ENCODE data around the gene SSTR3. TPM values are rescaled to one million over a fixed set of nuclear protein-coding genes. Genes with fewer than 3 reads are reported as not detected.

SSTR3 gene
- total and polyA plus RNA-seq, 10 of the 15 experiments (the other 5 are each of a cell fraction or from before 2014, with no cell fraction given), result 0.03 to 4.5 (median 2.4) TPM

DNA sequence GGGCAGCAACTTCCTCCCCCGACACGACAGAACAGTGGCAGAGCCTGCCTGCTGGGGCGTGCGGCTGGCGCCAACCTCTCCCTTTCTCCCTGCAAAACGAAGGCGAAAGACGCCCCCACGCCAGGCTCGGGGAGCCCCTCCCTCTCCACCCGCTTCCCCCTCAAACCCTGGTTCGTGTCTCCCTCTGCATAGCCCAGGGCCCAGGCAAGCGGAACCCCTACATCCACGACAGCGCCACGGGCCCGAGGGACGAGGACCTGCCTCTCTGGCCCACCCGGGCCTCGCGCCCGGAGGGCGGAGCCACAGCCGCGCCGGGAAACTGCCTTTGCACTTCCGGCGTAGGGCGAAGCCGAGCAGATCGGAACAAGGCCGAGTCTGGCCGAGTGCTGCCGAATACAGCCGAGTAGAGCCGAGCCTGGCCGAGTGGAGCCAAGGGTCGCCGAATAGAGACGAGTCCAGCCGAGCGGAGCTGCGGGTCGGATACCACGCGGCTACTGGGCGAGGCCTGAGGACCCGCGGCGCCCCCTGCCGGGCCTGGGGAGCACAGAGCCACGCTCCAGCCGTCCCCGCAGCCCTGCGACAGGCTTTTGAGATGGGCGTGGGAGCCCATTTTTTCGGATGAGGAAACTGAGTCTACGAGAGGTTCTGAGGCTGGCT lies 13.0 kb downstream of the SSTR3 start (continued):
- TF ChIP-seq, protein P1, sequence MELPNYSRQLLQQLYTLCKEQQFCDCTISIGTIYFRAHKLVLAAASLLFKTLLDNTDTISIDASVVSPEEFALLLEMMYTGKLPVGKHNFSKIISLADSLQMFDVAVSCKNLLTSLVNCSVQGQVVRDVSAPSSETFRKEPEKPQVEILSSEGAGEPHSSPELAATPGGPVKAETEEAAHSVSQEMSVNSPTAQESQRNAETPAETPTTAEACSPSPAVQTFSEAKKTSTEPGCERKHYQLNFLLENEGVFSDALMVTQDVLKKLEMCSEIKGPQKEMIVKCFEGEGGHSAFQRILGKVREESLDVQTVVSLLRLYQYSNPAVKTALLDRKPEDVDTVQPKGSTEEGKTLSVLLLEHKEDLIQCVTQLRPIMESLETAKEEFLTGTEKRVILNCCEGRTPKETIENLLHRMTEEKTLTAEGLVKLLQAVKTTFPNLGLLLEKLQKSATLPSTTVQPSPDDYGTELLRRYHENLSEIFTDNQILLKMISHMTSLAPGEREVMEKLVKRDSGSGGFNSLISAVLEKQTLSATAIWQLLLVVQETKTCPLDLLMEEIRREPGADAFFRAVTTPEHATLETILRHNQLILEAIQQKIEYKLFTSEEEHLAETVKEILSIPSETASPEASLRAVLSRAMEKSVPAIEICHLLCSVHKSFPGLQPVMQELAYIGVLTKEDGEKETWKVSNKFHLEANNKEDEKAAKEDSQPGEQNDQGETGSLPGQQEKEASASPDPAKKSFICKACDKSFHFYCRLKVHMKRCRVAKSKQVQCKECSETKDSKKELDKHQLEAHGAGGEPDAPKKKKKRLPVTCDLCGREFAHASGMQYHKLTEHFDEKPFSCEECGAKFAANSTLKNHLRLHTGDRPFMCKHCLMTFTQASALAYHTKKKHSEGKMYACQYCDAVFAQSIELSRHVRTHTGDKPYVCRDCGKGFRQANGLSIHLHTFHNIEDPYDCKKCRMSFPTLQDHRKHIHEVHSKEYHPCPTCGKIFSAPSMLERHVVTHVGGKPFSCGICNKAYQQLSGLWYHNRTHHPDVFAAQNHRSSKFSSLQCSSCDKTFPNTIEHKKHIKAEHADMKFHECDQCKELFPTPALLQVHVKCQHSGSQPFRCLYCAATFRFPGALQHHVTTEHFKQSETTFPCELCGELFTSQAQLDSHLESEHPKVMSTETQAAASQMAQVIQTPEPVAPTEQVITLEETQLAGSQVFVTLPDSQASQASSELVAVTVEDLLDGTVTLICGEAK (IDR thresholded peaks at IDR 0.05; ENCODE audit: borderline replicate concordance), result peak; percentile 59
- TF ChIP-seq CHD4 (IDR thresholded peaks at IDR 0.05), result 0 out of 2 replicates have a peak, but pooled peaks have one; percentile 66
- no peak for TF ChIP-seq ZNF274 (IDR thresholded peaks at IDR 0.05; ENCODE audit: insufficient read depth, insufficient read length)
- TF ChIP-seq CEBPZ (IDR thresholded peaks at IDR 0.05; ENCODE audit: low read depth, low read length), result no peak
- TF ChIP-seq GABPA (IDR thresholded peaks at IDR 0.05; ENCODE audit: low read depth), result no peak
- TF ChIP-seq SUPT20H (IDR thresholded peaks at IDR 0.05; ENCODE audit: borderline replicate concordance, control insufficient read depth, low read depth, low read length), result no peak
- no peak for TF ChIP-seq EZH2 (IDR thresholded peaks at IDR 0.05; ENCODE audit: borderline replicate concordance, control insufficient read depth, low read depth, low read length)
- TF ChIP-seq TARDBP (IDR thresholded peaks at IDR 0.05; ENCODE audit: borderline replicate concordance), result no peak
- TF ChIP-seq SMAD1 (IDR thresholded peaks at IDR 0.05; ENCODE audit: low read depth, partially characterized antibody), result no peak
- no peak for TF ChIP-seq BCLAF1 (IDR thresholded peaks at IDR 0.05)
- no peak for TF ChIP-seq SREBF1 (IDR thresholded peaks at IDR 0.05; ENCODE audit: low read length)
- no peak for TF ChIP-seq USF2 (IDR thresholded peaks at IDR 0.05; ENCODE audit: borderline replicate concordance, low read depth, low read length)
- peak; percentile 71; the same call in 1 of the 2 replicates for TF ChIP-seq POLR2AphosphoS5 (IDR thresholded peaks at IDR 0.05; ENCODE audit: low read length)
- TF ChIP-seq EGR1 (IDR thresholded peaks at IDR 0.05; ENCODE audit: borderline replicate concordance in 1 of 2, low read depth in 2 of 2, low read length in 2 of 2), result peak in 1 of 2 experiments; percentile 17; a peak in 1 of 3 replicates
- TF ChIP-seq TCF12 (IDR thresholded peaks at IDR 0.05; ENCODE audit: low read depth, low read length), result no peak
- no peak for TF ChIP-seq ZBED1 (IDR thresholded peaks at IDR 0.05; ENCODE audit: borderline replicate concordance)
- TF ChIP-seq TAF1 (IDR thresholded peaks at IDR 0.05; ENCODE audit: borderline replicate concordance, low read depth, low read length), result no peak
- TF ChIP-seq MEF2B (IDR thresholded peaks at IDR 0.05; ENCODE audit: partially characterized antibody, poor library complexity, severe bottlenecking), result peak; percentile 24

Measured in GM12878 (cell line).